Testis (tissue), 2 donors: ENCODE results near the gene OR5T2.

Source experiments
- CTCF ChIP-seq, 3 experiments: fragments of 450-650 bp in 2 of 3; fragments of 200-600 bp in 1 of 3; sonication (generic) in 1 of 3; IDR thresholded peaks; one replicate each; pipeline ENCODE4 v1.5.1; 2016 to 2019; ENCODE audit warnings: antibody characterized with exemption in 3 of 3, mild to moderate bottlenecking in 2 of 3, moderate library complexity in 1 of 3
- POLR2A ChIP-seq: fragments of 450-650 bp; IDR thresholded peaks from one replicate; pipeline ENCODE4 v1.6.1; 2017; ENCODE audit warnings: antibody characterized with exemption, mild to moderate bottlenecking, moderate library complexity

DNA sequence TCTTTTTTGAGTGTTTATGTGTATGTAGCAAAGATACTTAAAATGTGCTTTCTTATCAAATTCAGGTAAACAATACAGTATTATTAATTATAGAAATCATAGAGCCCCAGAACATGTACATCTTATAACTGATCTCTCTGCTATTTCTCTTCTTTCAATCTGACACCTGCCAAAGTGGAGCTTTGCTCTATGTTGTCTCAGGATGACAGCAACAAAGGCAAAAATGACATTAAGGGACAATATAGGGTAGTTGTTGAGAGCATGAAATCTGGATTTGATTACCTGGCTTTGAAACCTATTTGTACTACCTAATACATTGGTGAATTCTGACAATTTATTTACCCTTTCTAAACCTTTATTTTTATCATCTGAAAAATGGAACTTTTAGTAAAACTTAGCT, 50.6 kb downstream of the OR5T2 start:
- no peak for TF ChIP-seq CTCF (IDR thresholded peaks at IDR 0.05)
- TF ChIP-seq POLR2A: no peak
